Neural cell (in vitro differentiated cells): ENCODE data around the gene ITGA4. TPM values are rescaled to one million over a fixed set of nuclear protein-coding genes. Genes with fewer than 3 reads are reported as not detected.

Experiments
- H2AFZ ChIP-seq: fragments of 200-600, 300-800 bp; sonication (generic), shearing (Covaris generic); 2 replicates; pipeline ENCODE4 v1.6.0; 2014; ENCODE audit warnings: low read depth, mild to moderate bottlenecking, antibody characterized with exemption, low read length, moderate library complexity
- H3F3A ChIP-seq: fragments of 200-600 bp; shearing (Covaris generic); 2 replicates; pipeline ENCODE4 v1.6.1; 2016; ENCODE audit warnings: mild to moderate bottlenecking, moderate library complexity, mixed read lengths, antibody characterized with exemption, low read length; ENCODE audit not compliant: insufficient read depth, poor library complexity, severe bottlenecking
- H3K27ac ChIP-seq: fragments of 200-600, 300-800 bp; sonication (generic), shearing (Covaris generic); 2 replicates; pipeline ENCODE4 v1.5.1; 2014; ENCODE audit warnings: mild to moderate bottlenecking, low read length, moderate library complexity
- H3K27me3 ChIP-seq: fragments of 300-800, 200-600 bp; sonication (generic), shearing (Covaris generic); 2 replicates; pipeline ENCODE4 v1.6.0; 2014; ENCODE audit warnings: mild to moderate bottlenecking, low read depth, low read length, moderate library complexity; ENCODE audit not compliant: insufficient read depth
- H3K36me3 ChIP-seq: fragments of 300-800, 200-600 bp; sonication (generic), shearing (Covaris generic); 2 replicates; pipeline ENCODE4 v1.5.1; 2014; ENCODE audit warnings: mild to moderate bottlenecking, antibody characterized with exemption, low read length, moderate library complexity; ENCODE audit not compliant: insufficient read depth
- H3K4me2 ChIP-seq: fragments of 300-800, 200-600 bp; sonication (generic), shearing (Covaris generic); 2 replicates; pipeline ENCODE4 v1.6.0; 2014; ENCODE audit warnings: mild to moderate bottlenecking, low read length
- H3K4me3 ChIP-seq: fragments of 300-800, 200-600 bp; sonication (generic), shearing (Covaris generic); 2 replicates; pipeline ENCODE4 v1.5.1; 2014; ENCODE audit warnings: mild to moderate bottlenecking, low read length, moderate library complexity
- H3K79me2 ChIP-seq: fragments of 200-600 bp; shearing (Covaris generic); replicated peaks from 2 replicates; pipeline ENCODE4 v1.6.0; 2014; ENCODE audit warnings: mild to moderate bottlenecking, low read length, moderate library complexity; ENCODE audit not compliant: insufficient read depth
- H3K9ac ChIP-seq: fragments of 300-800, 200-600 bp; sonication (generic), shearing (Covaris generic); 2 replicates; pipeline ENCODE4 v1.6.1; 2016; ENCODE audit warnings: mild to moderate bottlenecking, low read length, mixed read lengths
- H3K9me2 ChIP-seq: fragments of 200-600 bp; shearing (Covaris generic); 2 replicates; pipeline ENCODE4 v1.6.1; 2016; ENCODE audit warnings: mild to moderate bottlenecking, low read length, mixed read lengths; ENCODE audit not compliant: insufficient read depth
- H3K9me3 ChIP-seq: fragments of 200-600, 300-800 bp; sonication (generic), shearing (Covaris generic); 2 replicates; pipeline ENCODE4 v1.6.1; 2016; ENCODE audit warnings: mild to moderate bottlenecking, mixed run types, low read length, moderate library complexity, mixed read lengths
- H4K20me1 ChIP-seq: fragments of 200-600 bp; shearing (Covaris generic); 2 replicates; pipeline ENCODE4 v1.6.1; 2016; ENCODE audit warnings: mild to moderate bottlenecking, mixed run types; ENCODE audit not compliant: insufficient read depth
- CTCF ChIP-seq: fragments of 450-650 bp; IDR thresholded peaks from 2 replicates; pipeline ENCODE4 v1.5.1; 2014; ENCODE audit warnings: antibody characterized with exemption, mild to moderate bottlenecking, moderate library complexity; ENCODE audit not compliant: poor library complexity, severe bottlenecking
- EP300 ChIP-seq: fragments of 450-650 bp; conservative IDR thresholded peaks from 2 replicates; pipeline ENCODE4 v1.6.1; 2014; ENCODE audit warnings: antibody characterized with exemption, mild to moderate bottlenecking, moderate library complexity; ENCODE audit not compliant: poor library complexity, severe bottlenecking
- EZH2 ChIP-seq: fragments of 200-600, 300-800 bp; shearing (Covaris generic), sonication (generic); IDR thresholded peaks from 2 replicates; pipeline ENCODE4 v1.6.1; 2014; ENCODE audit warnings: antibody characterized with exemption, low read length, borderline replicate concordance, mild to moderate bottlenecking; ENCODE audit not compliant: insufficient read depth, poor library complexity, severe bottlenecking
- MXI1 ChIP-seq: fragments of 450-650 bp; conservative IDR thresholded peaks from 2 replicates; pipeline ENCODE4 v1.6.1; 2014; ENCODE audit warnings: antibody characterized with exemption, mild to moderate bottlenecking; ENCODE audit not compliant: poor library complexity, severe bottlenecking
- POLR2AphosphoS5 ChIP-seq: IDR thresholded peaks from 2 replicates; pipeline ENCODE4 v1.6.1; 2012
- RAD21 ChIP-seq: fragments of 450-650 bp; conservative IDR thresholded peaks from 2 replicates; pipeline ENCODE4 v1.6.1; 2014; ENCODE audit warnings: antibody characterized with exemption, mild to moderate bottlenecking, moderate library complexity
- REST ChIP-seq: IDR thresholded peaks from 2 replicates; pipeline ENCODE4 v1.6.1; 2012; ENCODE audit warnings: borderline replicate concordance
- SMC3 ChIP-seq: fragments of 450-650 bp; conservative IDR thresholded peaks from 2 replicates; pipeline ENCODE4 v1.6.1; 2014; ENCODE audit warnings: antibody characterized with exemption, mild to moderate bottlenecking, moderate library complexity; ENCODE audit not compliant: poor library complexity
- TAF1 ChIP-seq: IDR thresholded peaks from 2 replicates; pipeline ENCODE4 v1.6.1; 2012; ENCODE audit warnings: low read depth
- polyA plus RNA-seq: library from polyadenylated mRNA; depleted of rRNA; stranded (reverse); fragments of >200 nt; gene quantifications from 2 replicates; pipeline ENCODE4 v1.2.3, GENCODE V29; 2014

ITGA4 gene
- polyA plus RNA-seq, 1 donor from 2014 or later = 0.40 TPM

- Histone ChIP-seq H3K4me3 (no peak overlapping the region), H3K9ac (no peak overlapping the region), H3K79me2 (no peaks in the 10 kb centered on the region), H3K9me2 (no peaks in the 10 kb centered on the region), H3K9me3 (no peaks in the 10 kb centered on the region), H4K20me1 (no peaks in the 10 kb centered on the region), H3K27ac (no peak overlapping the region), H3K27me3 (no peaks in the 10 kb centered on the region), H3K36me3 (no peaks in the 10 kb centered on the region), H3F3A (no peaks in the 10 kb centered on the region), H2AFZ (no peak overlapping the region), H3K4me2 (no peak overlapping the region)
- TF ChIP-seq EZH2 (no peak), CTCF (no peak)
These were observed 112.9 kb downstream of the ITGA4 start for GRCh38 chr2:181570059-181570458.

GRCh38 chr2:181570833-181571661 is 113.9 kb downstream of the ITGA4 start:
- no peak for TF ChIP-seq REST
- no peak for TF ChIP-seq SMC3
- no peak for TF ChIP-seq TAF1
- TF ChIP-seq RAD21 = no peak
- no peak for TF ChIP-seq CTCF
- TF ChIP-seq MXI1 = no peak
- TF ChIP-seq EZH2 = no peak
- no peak for TF ChIP-seq POLR2AphosphoS5
- no peak for TF ChIP-seq EP300
- Histone ChIP-seq H3K79me2 (no peaks in the 10 kb centered on the region), H3K4me2 (no peak overlapping the region)

More at GRCh38 chr2:181570833-181571661, 113.9 kb downstream of the ITGA4 start:
- no peak overlapping the region for H3K27ac ChIP-seq
- H3K36me3 ChIP-seq = no peaks in the 10 kb centered on the region
- no peaks in the 10 kb centered on the region for H3K9me3 ChIP-seq
- H3K4me3 ChIP-seq = no peak overlapping the region
- H3K27me3 ChIP-seq = no peaks in the 10 kb centered on the region
- H4K20me1 ChIP-seq = no peaks in the 10 kb centered on the region
- H3K9me2 ChIP-seq = no peaks in the 10 kb centered on the region
- H3K9ac ChIP-seq = no peak overlapping the region
- H2AFZ ChIP-seq = no peak overlapping the region
- no peaks in the 10 kb centered on the region for H3F3A ChIP-seq
